DMS 273 (cell line): ENCODE measurements around the gene MAPKAP1.
A peak's percentile ranks its signal among the peaks of the same experiment; 100 is the strongest.

Source experiments
- DNase-seq: peaks from one replicate; lab custom pipeline; 2025; ENCODE audit not compliant: unreplicated experiment; lab: John Stamatoyannopoulos, UW

Gene MAPKAP1

GRCh38 chr9:125493881-125494652, 212.9 kb downstream of the MAPKAP1 start:
- no peak for DNase-seq

- no peak for DNase-seq
Measured at GRCh38 chr9:125493384-125493783, 213.6 kb downstream of the MAPKAP1 start.

GRCh38 chr9:125492719-125493118, 214.3 kb downstream of the MAPKAP1 start:
- DNase-seq, result peak; percentile 7

- no peak for DNase-seq
Measured at GRCh38 chr9:125487842-125488241, 219.2 kb downstream of the MAPKAP1 start.

GRCh38 chr9:125486576-125486975, 220.4 kb downstream of the MAPKAP1 start:
- DNase-seq, result no peak

- DNase-seq, result no peak
Measured at GRCh38 chr9:125486152-125486508, 220.9 kb downstream of the MAPKAP1 start.

GRCh38 chr9:125485471-125486151, 221.4 kb downstream of the MAPKAP1 start:
- no peak for DNase-seq

GRCh38 chr9:125484350-125485282, 222.4 kb downstream of the MAPKAP1 start:
- no peak for DNase-seq

- DNase-seq, result no peak
Measured at GRCh38 chr9:125483697-125484096, 223.3 kb downstream of the MAPKAP1 start.

GRCh38 chr9:125479846-125480615, 227.0 kb downstream of the MAPKAP1 start:
- no peak for DNase-seq

GRCh38 chr9:125477089-125477544, 229.9 kb downstream of the MAPKAP1 start:
- DNase-seq, result no peak

GRCh38 chr9:125476645-125477044, 230.4 kb downstream of the MAPKAP1 start:
- DNase-seq, result no peak

GRCh38 chr9:125475385-125475784, 231.6 kb downstream of the MAPKAP1 start:
- DNase-seq, result no peak

GRCh38 chr9:125472926-125473701, 233.9 kb downstream of the MAPKAP1 start:
- DNase-seq, result no peak

- DNase-seq, result no peak
Measured at GRCh38 chr9:125472562-125472925, 234.5 kb downstream of the MAPKAP1 start.

GRCh38 chr9:125470767-125471580, 236.0 kb downstream of the MAPKAP1 start:
- DNase-seq, result no peak

- no peak for DNase-seq
Measured at GRCh38 chr9:125470189-125470588, 236.8 kb downstream of the MAPKAP1 start.

GRCh38 chr9:125468646-125469045, 238.4 kb downstream of the MAPKAP1 start:
- no peak for DNase-seq

- no peak for DNase-seq
Measured at GRCh38 chr9:125467116-125467740, 239.8 kb downstream of the MAPKAP1 start.
